CD4-positive, alpha-beta T cell treated with Interleukin-17A for 4 hours (primary cell): Measurements from ENCODE around the gene LYPLAL1.
"Not testable (repeated sequence)": the region's sequence is repeated elsewhere in the genome, so short reads cannot be mapped to it uniquely, and the experiment has no call there.

Source experiments
- DNase-seq: peaks from one replicate; pipeline ENCODE4 v3.0.0-alpha.2; 2020; ENCODE audit warnings: mixed read lengths

LYPLAL1 gene

DNA sequence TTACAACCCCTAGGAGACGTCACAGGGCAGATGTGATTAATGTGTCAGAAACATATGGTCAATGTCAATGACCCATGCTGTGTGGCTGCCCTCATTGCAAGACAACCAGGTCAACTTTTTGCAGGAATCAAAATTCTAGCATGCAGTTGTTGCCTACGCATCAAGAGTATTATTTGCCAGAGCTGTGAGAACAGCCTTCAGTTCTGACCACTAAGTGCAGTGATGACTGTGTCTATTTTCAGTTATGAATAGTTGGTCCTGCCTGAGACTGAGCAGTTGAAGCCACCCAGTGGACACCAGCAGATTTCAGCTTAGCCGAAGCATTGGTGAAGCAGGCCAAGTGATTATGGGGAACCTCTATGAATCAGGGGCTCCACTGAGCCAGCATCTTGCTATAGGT is 47.3 kb downstream of the LYPLAL1 start:
- DNase-seq = no peak

DNA sequence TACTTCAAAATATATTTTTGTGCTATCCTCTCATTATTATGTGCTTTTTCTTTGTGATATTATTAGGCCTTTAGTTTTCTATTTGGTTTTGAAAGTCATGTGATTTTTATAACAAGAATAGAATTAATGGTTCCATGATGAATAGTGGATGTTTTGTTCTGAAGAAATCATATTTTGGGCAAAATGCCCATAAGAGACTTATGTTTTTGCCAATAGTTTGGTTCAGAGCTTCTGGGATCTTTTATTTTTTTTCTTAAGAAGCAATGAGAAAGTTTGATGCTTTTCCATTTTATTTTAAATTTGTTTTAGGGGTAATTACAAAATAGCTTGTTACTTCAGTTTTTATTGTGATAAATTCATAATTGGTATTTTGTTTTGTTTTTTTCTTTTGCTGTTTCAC is 49.8 kb downstream of the LYPLAL1 start:
- DNase-seq = no peak

DNA sequence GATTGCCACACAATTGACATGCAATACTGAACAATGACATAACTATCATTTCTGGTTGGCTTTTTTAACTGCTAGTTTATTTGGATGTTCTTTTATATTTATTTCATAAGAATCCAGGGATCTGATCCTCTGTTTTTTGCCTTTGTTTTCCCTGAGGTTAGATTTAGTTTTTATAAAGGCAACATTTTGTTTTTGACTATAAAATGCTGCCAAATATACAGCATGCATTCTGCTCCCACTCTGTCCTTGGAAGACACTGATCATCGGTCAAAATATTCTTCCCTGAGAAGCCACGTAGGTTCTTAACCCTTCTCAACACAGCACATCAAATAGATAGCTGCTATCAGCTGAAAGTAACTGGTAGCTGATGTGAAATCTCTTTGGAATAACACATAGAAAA is 52.5 kb downstream of the LYPLAL1 start:
- no peak for DNase-seq

DNA sequence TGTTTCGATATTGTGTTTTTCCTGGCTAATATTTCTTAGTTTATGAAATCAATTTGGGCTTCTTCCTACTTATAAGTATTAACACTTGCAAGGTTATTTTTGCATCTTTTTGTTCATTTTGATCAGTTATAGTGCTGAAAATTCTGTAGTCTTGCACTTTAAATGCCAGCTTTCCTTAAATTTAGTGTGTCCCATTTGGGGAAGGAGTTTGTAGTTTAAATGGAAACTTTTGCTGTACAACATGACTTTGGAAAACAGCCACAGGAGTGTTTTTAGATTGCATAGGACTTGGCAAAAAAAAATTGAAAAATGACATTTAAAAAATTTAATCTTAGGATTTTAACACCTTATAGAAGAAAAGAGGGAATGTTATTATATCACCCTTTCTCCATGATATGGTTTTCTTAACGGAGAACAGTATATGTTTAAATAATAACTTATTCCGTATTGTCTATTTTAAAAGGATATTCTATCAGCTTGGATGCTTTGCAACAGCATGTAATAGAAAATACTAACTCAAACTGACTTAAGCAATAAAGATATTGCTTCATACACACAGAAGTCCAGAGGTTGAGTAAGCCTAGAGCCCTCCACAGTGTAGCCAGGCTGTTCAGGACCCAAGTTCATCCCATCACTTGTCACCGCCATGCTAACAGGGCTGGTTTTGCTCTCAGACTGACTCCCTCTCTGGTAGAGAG is 53.8 kb downstream of the LYPLAL1 start:
- no peak for DNase-seq

- DNase-seq = no peak
These were observed 54.4 kb downstream of the LYPLAL1 start for GRCh38 chr1:219228058-219228419.

DNA sequence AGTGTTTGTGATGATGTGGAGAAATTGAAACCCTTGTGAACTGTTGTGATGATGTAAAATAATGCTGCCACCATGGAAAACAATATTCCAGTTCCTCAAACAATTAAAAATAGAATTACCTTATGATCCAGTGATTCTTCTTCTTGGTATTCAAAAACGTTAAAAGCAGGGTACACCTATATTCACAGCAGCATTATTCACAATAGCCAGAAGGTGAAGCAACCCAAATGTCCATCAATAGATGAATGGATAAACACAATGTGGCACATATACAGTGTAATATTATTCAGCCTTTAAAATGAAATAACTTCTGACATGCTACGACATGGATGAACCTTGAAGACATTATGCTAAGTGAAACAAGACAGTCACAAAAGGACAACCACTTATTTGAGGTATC is 59.2 kb downstream of the LYPLAL1 start:
- no peak for DNase-seq

- no peak for DNase-seq
These were observed 62.3 kb downstream of the LYPLAL1 start for GRCh38 chr1:219235903-219236481.

- DNase-seq = no peak
These were observed 63.4 kb downstream of the LYPLAL1 start for GRCh38 chr1:219236933-219237610.

GRCh38 chr1:219239518-219239917 is 65.8 kb downstream of the LYPLAL1 start:
- no peak for DNase-seq

DNA sequence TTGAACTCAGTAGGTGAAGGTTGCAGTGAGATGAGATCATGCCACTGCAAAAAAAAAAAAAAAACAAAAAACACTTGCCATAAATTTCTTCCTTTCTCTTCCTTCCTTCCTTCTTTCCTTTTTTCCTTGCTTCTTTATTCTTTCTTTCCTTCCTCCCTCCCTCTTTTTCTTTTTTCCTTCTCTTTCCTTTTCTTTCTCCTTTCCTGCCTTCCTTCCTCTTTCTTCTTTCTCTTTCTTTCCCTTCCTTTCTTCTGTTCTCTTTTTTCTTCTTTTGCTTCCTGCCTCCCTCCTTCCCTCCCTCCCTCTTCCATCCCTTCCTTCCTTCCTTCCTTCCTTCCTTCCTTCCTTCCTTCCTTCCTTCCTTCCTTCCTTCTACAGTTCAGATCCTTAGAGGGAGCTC is 71.2 kb downstream of the LYPLAL1 start:
- no peak for DNase-seq

DNA sequence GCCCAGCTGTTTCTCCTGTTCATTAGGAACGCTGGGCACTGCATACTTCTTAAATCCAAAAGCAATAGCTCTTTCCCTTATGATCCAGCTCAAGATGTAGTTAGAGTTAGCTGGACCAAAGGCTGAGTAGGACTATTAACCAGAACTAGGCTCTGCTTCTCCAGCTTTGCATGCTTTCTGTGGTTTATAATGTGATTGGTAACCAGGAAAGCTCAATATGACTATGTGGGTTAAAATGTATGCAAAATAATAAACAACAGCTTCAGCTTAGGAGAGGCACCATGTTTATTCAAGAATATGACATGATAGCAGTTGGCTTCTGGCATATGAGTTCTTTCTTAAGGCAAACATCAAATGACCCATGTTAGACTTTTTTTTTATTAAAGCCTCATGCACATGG is 73.8 kb downstream of the LYPLAL1 start:
- DNase-seq = no peak

GRCh38 chr1:219250468-219250867 is 76.8 kb downstream of the LYPLAL1 start:
- not testable (repeated sequence) for DNase-seq

DNA sequence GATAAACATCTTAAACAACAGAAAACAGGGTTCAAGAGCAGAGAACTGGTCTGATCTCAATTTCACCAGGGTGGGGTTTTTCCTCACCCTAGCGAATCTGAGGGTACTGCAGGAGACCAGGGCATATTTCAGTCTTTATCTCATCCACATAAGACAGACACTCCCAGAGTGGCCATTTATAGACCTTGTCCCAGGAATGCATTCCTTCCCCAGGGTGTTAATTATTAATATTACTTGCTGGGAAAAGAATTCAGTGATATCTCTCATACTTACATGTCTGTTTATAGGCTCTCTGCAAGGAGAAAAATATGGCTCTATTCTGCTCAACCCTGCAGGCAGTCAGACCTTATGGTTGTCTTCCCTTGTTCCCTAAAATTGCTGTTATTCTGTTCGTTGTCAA is 84.1 kb downstream of the LYPLAL1 start:
- no peak for DNase-seq

DNA sequence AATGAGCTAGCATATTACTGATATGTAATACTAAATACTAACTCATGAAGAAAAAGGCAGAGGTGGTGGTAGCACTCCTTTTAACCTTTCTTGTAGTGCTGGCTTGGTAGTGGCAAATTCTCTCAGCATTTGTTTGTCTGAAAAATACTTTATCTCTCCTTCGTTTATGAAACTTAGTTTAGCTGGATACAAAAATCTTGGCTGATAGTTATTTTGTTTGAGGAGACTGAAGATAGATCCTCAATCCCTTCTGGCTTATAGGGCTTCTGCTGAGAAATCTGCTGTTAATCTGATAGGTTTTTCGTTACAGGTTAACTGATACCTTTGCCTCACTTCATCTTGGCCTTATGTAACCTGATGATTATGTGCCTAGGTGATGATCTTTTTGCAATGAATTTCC is 87.8 kb downstream of the LYPLAL1 start:
- DNase-seq = no peak
